Upper lobe of right lung (tissue), 1 donor: Measurements from ENCODE around the gene SLC7A6. TPM values are rescaled to one million over a fixed set of nuclear protein-coding genes. Genes with fewer than 3 reads are reported as not detected.
A peak's percentile ranks its signal among the peaks of the same experiment; 100 is the strongest.

Experiments used
- ATAC-seq: fragments of 200-7000 bp; cut with Tn5 transposase; one replicate; pipeline ENCODE4 v1.9.1; 2020; ENCODE audit warnings: mild to moderate bottlenecking, moderate library complexity
- DNase-seq: peaks from one replicate; pipeline ENCODE4 v3.0.0-alpha.2; 2020
- H3K27ac ChIP-seq: fragments of 200-600 bp; one replicate; pipeline ENCODE4 v1.8.0; 2022
- H3K27me3 ChIP-seq: fragments of 200-600 bp; one replicate; pipeline ENCODE4 v1.8.0; 2022; ENCODE audit warnings: mild to moderate bottlenecking
- H3K36me3 ChIP-seq: fragments of 200-600 bp; one replicate; pipeline ENCODE4 v1.8.0; 2022
- H3K4me1 ChIP-seq: fragments of 200-600 bp; one replicate; pipeline ENCODE4 v1.8.0; 2022
- H3K4me3 ChIP-seq: fragments of 200-600 bp; one replicate; pipeline ENCODE4 v1.8.0; 2022; ENCODE audit warnings: mild to moderate bottlenecking
- H3K9me3 ChIP-seq: fragments of 200-600 bp; one replicate; pipeline ENCODE4 v1.8.0; 2022
- CTCF ChIP-seq: fragments of 200-600 bp; IDR thresholded peaks from one replicate; pipeline ENCODE4 v1.8.0; 2022; ENCODE audit warnings: antibody characterized with exemption
- intact Hi-C: fragments of 100-400 bp; cut with DNase I; formaldehyde crosslinking; loops from one replicate; pipeline ENCODE4 v1.11.0; 2022
- total RNA-seq: library from RNA; stranded (reverse); fragmentation: NEBNext Ultra II Directional; extraction: Animal tissue kit (Norgen Biotek cat#: 25700); gene quantifications from one replicate; pipeline ENCODE4 v1.2.1, GENCODE V29; 2021
- donor health status: DM: no; HTN: yes; CAD: no; lungs with severe emphysema.

The SLC7A6 gene
- total RNA-seq, 1 donor from 2014 or later: 61.9 TPM

- Histone ChIP-seq H3K4me1 (no peaks in the 10 kb centered on the region), H3K27me3 (no peaks in the 10 kb centered on the region), H3K27ac (no peak overlapping the region), H3K9me3 (no peaks in the 10 kb centered on the region), H3K36me3 (peaks cover 17% of the 10 kb centered on the region), H3K4me3 (no peak overlapping the region)
- ATAC-seq: peak; percentile 39
- TF ChIP-seq CTCF: no peak
- intact Hi-C loops: no loop called here
- DNase-seq: no peak
Observed at GRCh38 chr16:68219725-68220351, 44.5 kb upstream of the SLC7A6 start.

- H3K27ac ChIP-seq: no peak overlapping the region
- peaks cover 37% of the 10 kb centered on the region for H3K36me3 ChIP-seq
- ATAC-seq (no peak), DNase-seq (no peak)
- TF ChIP-seq CTCF: no peak
- H3K4me3 ChIP-seq: no peak overlapping the region
- H3K27me3 ChIP-seq: no peaks in the 10 kb centered on the region
- intact Hi-C loops: no loop called here
- peaks cover 12% of the 10 kb centered on the region for H3K4me1 ChIP-seq
- H3K9me3 ChIP-seq: no peaks in the 10 kb centered on the region
Observed at GRCh38 chr16:68223072-68223471, 41.3 kb upstream of the SLC7A6 start.

DNA sequence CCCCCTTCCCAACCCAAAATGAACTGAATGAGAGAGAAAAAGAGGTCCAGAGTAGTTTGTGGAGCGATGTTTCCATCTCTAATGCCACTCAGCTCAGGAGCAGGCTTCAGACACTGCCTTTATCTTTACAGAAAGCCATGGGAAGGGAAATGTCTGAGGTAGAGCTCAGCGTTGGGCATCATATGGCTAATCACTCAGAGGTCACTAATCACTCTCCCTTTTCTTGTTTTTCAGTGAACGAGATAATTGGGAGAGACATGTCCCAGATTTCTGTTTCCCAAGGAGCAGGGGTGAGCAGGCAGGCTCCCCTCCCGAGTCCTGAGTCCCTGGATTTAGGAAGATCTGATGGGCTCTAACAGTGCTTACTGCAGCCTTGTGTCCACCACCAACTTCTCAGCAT, 38.2 kb upstream of the SLC7A6 start:
- no peak overlapping the region for H3K27ac ChIP-seq
- DNase-seq (no peak), ATAC-seq (no peak)
- intact Hi-C loops: no loop called here
- H3K4me1 ChIP-seq: peaks cover 25% of the 10 kb centered on the region
- H3K9me3 ChIP-seq: no peaks in the 10 kb centered on the region
- H3K27me3 ChIP-seq: no peaks in the 10 kb centered on the region
- TF ChIP-seq CTCF: no peak
- H3K4me3 ChIP-seq: no peak overlapping the region
- peaks cover 56% of the 10 kb centered on the region for H3K36me3 ChIP-seq

GRCh38 chr16:68227183-68227793, 37.0 kb upstream of the SLC7A6 start:
- ATAC-seq (no peak), DNase-seq (no peak)
- intact Hi-C loops: no loop called here
- H3K9me3 ChIP-seq: no peaks in the 10 kb centered on the region
- H3K4me1 ChIP-seq: peaks cover 25% of the 10 kb centered on the region
- peaks cover 53% of the 10 kb centered on the region for H3K36me3 ChIP-seq
- no peaks in the 10 kb centered on the region for H3K27me3 ChIP-seq
- no peak for TF ChIP-seq CTCF
- H3K4me3 ChIP-seq: no peak overlapping the region
- peak overlapping the region; percentile 11 for H3K27ac ChIP-seq

- Histone ChIP-seq H3K27ac (peak overlapping the region; percentile 11), H3K27me3 (no peaks in the 10 kb centered on the region), H3K36me3 (peaks cover 53% of the 10 kb centered on the region), H3K4me1 (peaks cover 25% of the 10 kb centered on the region), H3K9me3 (no peaks in the 10 kb centered on the region), H3K4me3 (no peak overlapping the region)
- no peak for DNase-seq
- no peak for TF ChIP-seq CTCF
- intact Hi-C loops: no loop called here
- ATAC-seq: no peak
Observed at GRCh38 chr16:68227850-68228553, 36.3 kb upstream of the SLC7A6 start.
